22Rv1 (cell line): Measurements from ENCODE around the gene PLXNA2.

Source experiments
- ZFX ChIP-seq: fragments of 450-650 bp; IDR thresholded peaks from 2 replicates; pipeline ENCODE4 v1.6.1; 2017; ENCODE audit warnings: antibody characterized with exemption, borderline replicate concordance
- TF ChIP-seq, protein P1 (sequence below): fragments of 450-650 bp; IDR thresholded peaks from 2 replicates; pipeline ENCODE4 v1.5.1; 2017; ENCODE audit warnings: mild to moderate bottlenecking

- TF ChIP-seq, protein P1, sequence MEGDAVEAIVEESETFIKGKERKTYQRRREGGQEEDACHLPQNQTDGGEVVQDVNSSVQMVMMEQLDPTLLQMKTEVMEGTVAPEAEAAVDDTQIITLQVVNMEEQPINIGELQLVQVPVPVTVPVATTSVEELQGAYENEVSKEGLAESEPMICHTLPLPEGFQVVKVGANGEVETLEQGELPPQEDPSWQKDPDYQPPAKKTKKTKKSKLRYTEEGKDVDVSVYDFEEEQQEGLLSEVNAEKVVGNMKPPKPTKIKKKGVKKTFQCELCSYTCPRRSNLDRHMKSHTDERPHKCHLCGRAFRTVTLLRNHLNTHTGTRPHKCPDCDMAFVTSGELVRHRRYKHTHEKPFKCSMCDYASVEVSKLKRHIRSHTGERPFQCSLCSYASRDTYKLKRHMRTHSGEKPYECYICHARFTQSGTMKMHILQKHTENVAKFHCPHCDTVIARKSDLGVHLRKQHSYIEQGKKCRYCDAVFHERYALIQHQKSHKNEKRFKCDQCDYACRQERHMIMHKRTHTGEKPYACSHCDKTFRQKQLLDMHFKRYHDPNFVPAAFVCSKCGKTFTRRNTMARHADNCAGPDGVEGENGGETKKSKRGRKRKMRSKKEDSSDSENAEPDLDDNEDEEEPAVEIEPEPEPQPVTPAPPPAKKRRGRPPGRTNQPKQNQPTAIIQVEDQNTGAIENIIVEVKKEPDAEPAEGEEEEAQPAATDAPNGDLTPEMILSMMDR: no peak
- TF ChIP-seq ZFX: no peak
These were observed 234.9 kb downstream of the PLXNA2 start for GRCh38 chr1:208009303-208009702.
